Measurements from ENCODE around the gene PASK.

- TF ChIP-seq CTCF (IDR thresholded peaks at IDR 0.05) (no peak), POLR2A (IDR thresholded peaks at IDR 0.05) (no peak), POLR2AphosphoS5 (IDR thresholded peaks at IDR 0.05) (no peak), EP300 (IDR thresholded peaks at IDR 0.05) (no peak)
These were observed 44.0 kb upstream of the PASK start for GRCh38 chr2:241193271-241193670.
